HG03025 (cell line): Measurements from ENCODE around the gene VPS9D1.
"Not testable (repeated sequence)": the region's sequence is repeated elsewhere in the genome, so short reads cannot be mapped to it uniquely, and the experiment has no call there.

Experiments
- ATAC-seq: cut with Tn5 transposase; IDR thresholded peaks from one replicate; pipeline ENCODE4 v1.9.1; 2021; ENCODE audit warnings: mild to moderate bottlenecking, moderate library complexity; ENCODE audit not compliant: unreplicated experiment, low FRiP score

Gene VPS9D1

DNA sequence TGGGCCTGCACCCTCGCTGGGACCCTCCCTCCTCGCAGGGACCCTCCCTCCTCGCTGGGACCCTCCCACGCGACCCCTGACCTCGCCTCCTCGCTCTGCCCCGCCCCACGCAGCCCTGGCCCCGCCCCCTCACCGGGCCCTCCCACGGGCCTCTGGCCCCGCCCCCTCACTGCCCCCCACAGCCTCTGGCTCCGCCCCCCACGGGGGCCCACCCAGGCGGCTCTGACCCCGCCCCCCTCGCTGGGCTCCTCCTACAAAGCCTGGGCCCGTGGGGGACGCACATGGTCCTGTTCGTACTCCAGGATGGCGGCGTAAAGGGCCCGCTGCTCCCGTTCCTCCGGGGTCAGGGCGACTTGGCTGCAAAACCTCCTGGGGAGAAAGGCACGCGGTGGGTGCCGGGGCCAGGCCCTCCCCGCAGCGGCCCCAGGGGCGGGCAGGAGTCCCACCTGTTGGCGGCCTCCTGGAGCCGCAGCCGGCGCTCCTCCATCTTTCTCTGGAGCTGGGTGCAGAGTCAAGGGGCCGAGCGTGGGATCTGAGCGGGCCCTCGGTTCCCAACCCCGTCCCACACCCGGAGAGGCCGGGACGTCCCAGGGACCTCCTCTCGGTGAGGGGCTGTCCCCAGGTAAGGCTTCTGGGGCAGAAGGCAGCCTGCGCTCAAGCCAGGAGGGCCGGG, 9.0 kb downstream of the VPS9D1 start:
- no peak for ATAC-seq

DNA sequence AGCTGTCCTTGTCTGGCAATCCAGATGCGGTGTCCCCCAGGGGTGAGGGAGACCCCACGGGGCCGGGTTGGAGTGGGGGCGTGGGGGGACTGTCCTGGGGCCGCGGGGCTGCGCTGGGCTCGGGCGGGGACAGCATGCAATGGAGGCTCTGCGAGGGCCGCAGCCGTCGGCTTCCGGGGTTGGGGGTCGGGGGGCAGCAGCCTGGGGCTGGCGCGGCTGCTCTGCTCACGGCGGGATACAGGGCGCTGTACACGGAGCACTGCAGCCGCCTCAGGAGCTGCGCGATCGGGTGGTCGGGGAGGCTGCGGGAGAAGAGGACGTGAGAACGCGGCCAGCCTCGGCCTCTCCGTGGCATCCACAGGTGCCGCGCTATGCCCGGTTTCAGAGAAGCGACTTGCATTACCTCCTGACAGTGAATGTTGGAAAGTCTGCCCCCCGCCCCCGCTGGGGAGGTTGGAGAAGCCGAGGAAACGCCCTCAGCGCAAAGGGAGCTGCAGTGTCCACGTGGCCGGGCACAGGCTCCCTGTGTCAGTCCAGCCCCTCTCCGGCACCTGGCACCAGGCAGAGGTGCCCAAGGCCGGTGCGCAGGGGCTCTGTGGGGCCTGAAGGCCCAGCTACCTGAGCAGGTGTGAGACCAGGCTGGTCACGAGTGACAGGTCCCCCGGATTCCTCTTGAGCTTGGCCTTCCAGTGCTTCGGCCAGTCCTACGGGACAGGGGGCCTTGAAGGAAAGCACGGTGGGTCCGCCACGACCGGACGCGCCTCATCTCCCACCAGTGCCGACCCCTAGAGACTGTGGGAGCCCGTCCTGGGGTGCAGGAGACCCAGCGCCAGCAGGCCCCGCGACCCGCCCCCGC, 9.8 kb downstream of the VPS9D1 start:
- ATAC-seq: no peak

DNA sequence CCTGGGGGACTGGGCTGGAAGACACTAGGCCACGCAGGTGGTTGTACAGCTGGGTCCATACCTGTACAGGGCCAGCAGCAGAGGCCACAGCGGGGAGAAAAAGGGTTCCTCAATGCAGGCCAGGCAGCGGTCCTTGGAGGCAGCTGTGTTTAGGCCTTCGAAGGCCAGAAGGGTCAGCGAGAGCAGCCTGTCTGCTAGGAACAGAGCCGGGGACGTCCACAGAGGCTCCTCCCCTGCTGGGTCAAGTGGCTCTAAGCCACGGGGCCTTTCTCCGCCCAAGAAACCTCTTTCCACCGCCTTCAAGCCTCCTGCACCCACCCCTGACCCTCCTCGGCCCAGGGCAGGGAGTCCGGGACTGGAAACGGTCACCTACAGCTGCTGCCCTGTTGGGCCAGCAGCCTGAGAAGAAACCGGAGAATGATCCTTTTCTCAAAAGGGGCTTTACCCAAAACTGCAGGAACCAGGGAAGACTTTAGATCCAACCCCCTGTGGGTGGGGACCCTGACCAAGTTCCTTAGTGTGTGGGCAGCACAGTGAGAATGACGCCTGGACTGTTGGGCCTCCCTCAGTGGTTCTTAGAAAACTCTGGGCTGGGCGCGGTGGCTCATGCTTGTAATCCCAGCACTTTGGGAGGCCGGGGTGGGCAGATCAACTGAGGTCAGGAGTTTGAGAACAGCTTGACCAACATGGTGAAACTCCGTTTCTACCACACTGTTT, 10.8 kb downstream of the VPS9D1 start:
- no peak for ATAC-seq

DNA sequence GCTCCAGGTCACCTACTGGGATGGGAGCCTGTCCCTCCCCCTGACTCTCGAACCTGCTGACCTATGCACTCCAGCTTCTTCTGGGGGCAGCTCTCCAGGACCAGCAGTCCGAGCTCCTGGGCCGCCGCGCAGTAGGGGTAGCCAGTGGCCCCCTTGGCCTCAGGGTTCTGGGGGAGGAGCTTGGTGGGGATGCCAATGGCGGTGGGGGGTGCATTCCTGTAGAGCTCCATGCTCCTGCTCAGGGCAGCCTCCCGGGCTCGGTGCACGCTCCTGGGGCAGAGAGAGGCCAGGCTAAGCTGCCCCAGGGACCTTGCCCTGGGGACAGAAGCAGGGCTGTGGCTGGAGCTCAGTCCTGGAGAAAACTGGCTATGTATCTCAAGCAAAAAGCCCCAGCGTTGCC, 11.5 kb downstream of the VPS9D1 start:
- ATAC-seq: no peak

DNA sequence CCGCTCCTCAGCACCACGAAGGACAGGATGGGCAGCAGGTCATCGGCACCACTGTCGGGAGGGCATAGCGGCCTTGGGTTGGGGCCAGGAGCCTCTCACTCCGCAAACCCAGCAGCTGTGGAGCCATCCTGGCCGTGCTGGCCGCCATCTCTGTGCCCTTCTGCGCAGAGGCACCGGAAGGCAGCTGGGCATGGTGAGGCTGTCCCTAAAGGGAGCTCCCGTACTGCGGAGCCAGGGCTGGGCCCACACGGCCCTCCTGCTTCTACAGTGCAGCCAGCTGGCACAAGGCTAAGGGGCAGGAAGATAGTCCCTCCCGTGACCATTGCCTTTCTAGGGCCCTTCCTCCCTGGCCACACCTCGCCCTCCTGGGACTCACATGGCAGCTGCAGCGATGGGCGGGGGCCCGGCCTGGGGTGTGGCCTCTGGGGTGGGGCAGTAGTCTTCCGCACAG, 12.2 kb downstream of the VPS9D1 start:
- ATAC-seq: no peak

DNA sequence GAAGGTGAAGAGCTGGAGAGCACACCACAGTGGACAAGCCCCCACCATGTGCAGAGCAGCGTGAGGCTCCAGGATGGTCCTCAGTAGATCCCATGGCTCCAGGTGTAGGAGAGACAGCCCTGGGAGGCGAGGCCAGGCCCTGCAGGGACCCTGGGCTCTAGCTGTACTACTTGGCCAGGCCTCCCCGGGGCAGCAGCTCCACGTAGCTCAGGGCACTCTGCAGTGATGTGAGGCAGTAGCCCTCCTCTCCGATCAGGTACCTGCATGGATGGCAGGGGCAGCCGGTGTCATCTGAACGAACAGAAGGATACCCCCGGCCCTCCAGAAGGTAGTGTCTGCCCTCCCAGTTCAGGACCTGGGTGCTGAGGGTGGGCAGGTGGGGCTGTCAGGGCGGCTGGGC, 13.0 kb downstream of the VPS9D1 start:
- ATAC-seq: no peak

DNA sequence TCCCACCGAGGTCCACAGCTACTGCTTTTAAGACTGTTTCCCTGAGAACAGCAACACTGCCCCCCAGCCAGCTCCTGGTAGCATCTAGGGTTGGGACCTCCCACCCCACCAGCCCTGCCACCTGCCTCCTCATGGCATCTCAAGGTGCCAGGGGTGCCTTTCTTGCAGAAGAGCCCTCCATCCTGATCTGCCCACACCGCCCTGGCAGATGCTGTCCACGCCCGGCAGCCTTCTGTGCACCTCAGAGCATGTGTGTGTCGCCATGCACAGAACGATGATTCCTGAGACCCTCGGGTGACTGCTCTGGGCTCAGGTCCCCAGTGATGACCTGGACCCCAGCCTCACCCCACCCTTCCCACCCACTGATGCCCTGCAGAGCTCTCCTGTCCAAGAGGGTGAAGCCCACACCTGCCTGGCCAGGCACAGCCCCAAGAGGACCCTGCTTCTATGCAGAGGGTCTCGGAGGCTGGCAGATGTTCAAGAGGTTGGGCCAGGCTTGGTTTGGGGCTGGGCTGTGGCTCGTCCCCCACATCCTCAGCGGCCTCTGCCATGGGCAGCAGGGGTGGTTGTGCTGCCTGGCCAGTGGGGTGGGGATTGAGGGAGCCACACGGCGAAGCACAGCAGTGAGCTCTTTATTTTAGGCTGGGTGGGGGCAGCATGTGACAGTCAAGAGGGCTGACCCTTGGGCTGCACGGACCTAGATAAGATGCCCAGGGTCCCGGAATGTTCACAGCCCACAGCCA, 14.0 kb downstream of the VPS9D1 start:
- ATAC-seq: no peak

DNA sequence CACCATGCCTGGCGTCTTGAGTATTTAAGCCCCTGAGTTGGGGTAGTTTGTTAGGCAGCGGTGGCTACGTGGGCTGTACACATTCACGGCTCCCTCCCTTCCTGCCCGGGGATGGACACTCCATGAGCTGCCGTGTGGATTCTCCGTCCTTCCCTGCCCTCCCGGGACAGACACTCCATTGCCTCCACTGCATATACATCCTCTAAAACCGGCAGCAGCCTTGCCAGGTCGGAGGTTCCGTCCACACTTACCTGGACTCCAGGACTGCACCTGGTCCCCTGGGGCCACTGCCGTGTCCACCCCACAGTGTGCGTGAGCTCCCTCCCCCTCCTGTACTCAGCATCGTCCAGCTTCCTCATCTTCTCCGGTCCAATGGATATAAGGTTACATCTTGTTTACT, 15.7 kb downstream of the VPS9D1 start:
- no peak for ATAC-seq

DNA sequence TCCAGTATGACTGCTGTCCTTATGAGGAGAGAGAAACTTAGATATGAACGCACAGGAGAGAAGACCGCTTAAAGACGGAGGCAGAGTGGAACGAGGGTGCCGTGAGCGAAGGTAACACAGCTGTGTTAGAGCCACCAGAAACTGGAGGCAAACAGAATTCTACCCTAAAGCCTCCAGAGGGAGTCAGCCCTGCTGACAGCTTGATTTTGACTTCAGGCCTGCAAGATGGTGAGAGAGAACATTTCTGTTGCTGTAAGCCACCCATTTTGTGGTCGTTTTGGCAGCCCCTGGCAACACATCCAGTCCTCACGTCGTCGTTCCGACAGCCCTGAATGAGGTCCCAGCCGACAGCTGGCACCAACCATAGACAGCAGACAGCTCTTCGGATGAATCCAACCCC, 16.4 kb downstream of the VPS9D1 start:
- ATAC-seq: no peak

DNA sequence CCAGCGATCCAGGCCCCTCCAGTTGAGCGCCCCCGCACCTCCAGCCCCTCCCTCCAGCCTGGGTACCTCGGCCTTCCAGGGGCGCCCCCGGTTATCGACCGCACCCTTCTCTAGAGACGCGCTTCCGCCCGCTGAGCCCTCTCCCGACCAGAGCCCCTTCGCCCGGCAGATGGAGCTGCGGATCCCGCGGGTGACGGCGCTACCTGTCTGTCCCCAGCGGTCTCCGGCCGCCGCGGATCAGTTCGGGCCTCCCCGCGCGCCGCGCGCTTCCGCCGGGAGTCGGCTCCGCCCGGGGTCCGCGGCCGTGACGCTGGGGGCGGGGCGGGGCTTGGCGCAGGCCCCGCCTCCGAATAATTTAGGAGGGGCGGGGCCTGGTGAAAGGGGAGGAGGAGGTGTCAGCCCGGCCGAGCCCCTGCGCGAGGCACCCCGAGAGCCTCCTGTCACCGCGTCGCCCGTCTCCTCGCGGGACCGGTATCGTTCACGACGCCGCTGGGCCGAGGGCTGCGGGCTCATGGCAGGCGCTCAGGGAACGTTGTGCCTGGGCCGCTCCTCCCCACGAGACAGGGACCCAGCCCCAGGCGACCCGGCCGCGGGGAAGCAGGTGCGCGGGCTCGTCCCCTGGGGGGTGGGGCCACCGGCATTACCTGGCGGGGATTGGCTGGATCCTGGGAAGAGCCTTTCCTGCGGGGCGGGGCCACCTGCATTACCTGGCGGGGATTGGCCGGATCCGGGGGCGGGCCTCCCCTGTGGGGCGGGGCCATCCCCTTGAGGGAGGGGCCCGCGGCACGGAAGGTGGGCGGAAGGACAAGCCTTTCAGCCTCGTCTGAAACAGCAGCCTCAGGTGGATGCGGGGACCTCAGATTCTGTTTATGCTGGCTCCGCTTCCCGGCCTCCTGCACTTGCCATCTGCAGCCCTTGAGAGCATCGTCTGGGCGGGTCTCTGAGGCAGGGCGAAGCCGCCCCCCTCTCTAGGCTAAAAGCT, 19.0 kb downstream of the VPS9D1 start, which contains the start of gene SPATA2L:
Gene SPATA2L (minus strand): TSS at position 281 of the 982 bp plus-strand sequence. CDS start 473 bp downstream, outside the sequence.
- peak; percentile 56 for ATAC-seq

DNA sequence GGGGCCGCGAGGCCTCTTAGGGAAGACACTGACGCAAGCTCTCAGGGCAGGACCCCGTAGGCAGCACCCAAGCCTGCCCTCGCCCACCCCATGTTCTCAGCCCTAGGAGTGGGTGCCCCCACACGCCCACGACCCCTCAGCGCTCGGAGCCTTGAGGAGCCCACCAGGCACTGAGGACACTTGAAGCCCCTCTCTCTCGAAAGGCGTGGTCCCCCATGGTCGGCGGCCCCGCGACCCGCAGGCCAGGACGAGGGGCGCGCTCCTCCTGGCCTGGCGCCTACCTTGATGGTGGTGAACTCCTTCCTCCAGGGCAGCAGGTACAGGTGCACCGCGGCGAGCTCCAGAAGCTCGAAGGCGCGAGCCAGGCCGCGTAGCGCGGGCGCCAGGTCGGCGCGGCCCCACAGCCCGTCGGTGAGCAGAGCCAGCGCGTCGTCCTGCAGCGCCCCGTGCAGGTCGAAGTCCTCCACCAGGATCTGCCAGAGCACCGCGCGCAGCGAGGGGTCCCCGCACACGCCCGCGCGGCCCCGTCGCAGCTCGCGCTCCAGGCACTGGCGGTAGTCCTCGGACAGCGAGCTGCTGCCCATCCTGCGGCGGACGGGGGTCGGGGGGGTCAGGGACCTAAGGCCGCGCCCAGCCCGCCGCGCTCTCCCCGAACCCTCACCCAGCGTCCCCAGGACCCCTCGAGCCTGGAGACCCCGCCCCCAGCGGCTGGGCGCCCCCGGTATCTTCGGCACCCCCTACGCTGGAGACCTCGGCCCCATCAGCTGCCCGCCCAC, 19.9 kb downstream of the VPS9D1 start:
- no peak for ATAC-seq

DNA sequence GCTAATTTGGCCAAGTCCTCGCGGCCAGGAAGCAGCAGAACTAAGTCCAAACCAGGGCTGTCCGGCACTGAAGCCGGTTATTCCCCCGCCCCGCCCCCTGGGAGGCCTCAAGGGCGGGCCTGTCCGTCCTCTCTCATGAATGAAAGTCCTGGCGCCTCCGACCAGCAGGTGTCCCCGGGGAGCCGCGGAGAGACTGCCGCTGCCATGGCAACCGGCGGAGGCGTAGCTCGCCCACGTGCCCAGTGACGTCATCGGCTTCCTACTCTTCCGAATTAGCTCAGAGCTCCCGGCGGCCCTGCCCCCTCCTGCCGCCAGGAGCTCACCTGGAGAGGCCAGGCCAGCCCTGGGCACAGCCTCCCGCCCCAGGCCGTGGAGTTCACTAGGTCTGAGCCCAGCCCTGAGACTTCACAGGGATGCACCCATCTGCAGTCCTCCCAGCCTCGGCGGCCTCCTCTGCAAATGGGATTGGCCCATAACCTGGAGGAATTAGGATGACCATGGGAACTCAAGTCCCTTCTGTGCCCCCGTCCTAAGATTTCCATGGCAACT, 20.5 kb downstream of the VPS9D1 start:
- peak; percentile 28 for ATAC-seq

DNA sequence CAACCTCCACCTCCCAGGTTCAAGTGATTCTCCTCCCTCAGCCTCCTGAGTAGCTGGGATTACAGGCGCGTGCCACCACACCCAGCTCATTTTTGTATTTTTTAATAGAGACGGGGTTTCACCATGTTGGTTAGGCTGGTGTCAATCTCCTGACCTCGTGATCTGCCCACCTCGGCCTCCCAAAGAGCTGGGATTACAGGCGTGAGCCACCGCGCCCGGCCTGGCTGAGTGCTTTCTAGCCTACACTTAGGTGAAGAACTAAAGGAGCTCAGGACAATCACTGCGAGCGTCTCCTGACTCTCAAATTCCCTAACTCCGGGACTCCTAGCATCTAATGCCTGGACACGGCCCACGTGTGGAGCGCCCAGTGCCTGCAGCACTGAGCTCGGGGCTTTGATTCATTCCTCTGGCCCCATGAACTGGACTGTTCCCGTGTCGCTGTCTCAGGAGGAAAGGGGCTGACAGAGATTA, 21.0 kb downstream of the VPS9D1 start:
- ATAC-seq: not testable (repeated sequence)

DNA sequence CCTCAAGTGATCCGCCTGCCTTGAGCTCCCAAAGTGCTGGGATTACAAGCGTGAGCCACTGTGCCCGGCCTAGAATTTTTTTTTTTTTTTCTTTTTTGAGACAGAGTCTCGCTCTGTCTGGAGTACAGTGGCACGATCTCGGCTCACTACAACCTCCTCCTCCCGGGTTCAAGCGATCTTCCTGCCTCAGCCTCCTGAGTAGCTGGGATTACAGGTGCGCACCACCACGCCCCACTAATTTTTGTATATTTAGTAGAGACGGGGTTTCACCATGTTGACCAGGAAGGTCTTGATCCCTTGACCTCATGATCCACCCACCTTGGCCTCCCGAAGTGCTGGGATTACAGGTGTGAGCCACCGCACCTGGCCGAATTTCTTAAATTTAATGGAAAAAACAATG, 22.0 kb downstream of the VPS9D1 start:
- not testable (repeated sequence) for ATAC-seq

DNA sequence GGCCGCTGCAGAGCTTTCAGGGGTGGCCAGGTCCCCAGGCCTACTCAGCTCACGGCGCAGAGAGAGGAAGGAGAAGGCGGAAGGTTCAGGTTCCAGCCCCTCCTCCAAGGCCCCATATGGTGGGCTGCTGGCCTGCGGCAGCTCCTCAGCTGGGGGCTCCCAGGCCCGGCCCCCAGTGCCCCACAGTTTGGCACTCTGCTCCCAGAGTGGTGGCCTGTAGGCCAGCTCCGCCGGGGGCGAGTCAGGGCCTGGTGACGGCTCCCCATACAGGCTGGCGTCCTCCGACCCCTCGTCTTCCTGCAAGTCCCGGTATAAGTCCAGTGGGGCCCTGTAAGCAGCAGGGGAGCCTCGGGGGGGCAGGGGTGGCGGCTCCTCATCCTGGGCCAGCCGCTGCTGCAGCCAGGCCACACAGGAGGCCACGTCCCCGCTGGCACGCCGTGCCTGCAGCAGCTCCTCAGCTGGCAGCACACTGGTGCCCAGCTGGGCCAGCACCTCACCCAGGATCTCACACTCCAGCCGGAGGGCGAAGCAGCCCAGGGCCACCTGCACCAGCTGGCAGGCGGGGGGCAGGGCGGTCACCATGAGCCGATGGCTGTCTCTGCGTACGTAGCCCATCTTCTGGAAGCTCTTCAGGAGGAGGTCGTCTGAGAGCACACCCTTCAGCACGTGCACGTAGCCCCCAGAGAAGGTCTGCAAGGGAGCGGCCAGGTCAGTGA, 22.9 kb downstream of the VPS9D1 start:
- ATAC-seq: no peak

DNA sequence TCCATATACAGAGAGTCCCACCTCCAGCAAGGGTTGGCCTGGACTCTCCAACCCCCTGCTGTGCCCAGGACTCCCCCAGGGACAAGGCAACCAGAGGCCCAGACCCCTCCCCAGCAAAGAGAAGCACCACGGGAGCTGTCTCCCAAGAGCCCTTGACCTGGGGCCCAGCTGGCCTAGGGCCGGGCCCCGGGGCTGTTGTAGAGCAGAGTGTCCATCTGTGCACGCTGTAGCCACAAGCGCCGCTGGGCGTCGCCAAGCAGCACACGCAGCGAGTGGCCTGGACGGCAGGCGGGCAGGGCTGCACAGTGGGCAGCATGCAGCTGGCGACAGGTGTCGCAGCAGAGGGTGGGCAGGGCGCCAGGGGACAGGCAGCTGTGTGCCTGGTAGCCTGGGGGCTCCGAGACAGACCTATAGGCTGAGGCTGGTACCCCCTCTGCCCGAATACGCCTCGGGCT, 23.5 kb downstream of the VPS9D1 start:
- ATAC-seq: no peak

DNA sequence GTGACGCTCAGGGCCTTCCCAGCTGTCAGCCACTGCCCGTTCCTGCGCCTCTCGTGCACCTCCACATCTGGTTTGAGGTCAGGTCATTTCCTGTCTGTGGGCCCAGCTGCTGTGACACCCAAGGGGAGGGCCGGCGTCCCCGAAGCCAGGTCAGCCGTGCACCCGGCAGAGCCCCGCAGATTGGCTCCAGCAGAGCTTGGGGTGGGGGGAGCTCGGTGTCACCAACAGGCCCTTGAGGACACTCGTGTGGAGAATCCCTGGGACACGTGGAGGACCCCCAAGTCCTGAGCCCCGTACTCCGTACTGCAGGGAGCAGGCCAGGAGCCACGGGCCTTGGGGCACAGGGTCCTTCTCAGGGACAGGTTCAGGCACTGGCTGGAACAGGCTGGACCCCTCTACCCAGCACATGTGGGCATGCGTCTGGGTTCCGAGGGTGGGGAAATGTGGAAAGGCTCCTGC, 24.0 kb downstream of the VPS9D1 start:
- ATAC-seq: no peak
